Upper lobe of left lung (tissue), 4 donors: ENCODE measurements around the gene OSTF1.

Source experiments
- EP300 ChIP-seq, 4 donors: sonication (generic); formaldehyde crosslinking; IDR thresholded peaks; one replicate each; pipeline ENCODE4 v1.5.1; 2017; ENCODE audit warnings: antibody characterized with exemption in 4 of 4, control low read depth in 2 of 4
- TF ChIP-seq, protein P1 (sequence below), 6 experiments: fragments of 450-650 bp in 4 of 6; fragments of 200-600 bp in 2 of 6; sonication (generic) in 2 of 6; IDR thresholded peaks; one replicate each; pipeline ENCODE4 v1.5.1; 2016 to 2019; ENCODE audit warnings: antibody characterized with exemption in 6 of 6

DNA sequence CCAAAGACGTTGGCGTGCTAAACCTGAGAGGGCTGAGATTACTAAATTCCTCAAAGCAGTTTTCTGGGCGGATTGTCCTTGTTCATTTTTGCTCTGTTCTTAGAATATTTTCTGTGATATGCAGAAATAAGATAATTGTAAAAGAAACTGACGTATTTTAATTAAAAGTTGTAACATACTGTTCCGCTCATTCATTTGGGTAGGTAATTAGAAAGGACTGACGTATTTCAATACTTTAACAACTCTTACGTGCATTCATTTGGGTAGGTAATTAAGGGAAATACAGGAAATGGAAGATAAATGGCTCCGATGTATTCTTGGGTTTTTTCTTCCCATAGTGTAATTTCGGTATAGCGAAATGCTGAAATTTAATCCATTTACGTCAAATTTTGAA lies 1.1 kb downstream of the OSTF1 start:
- TF ChIP-seq, protein P1, sequence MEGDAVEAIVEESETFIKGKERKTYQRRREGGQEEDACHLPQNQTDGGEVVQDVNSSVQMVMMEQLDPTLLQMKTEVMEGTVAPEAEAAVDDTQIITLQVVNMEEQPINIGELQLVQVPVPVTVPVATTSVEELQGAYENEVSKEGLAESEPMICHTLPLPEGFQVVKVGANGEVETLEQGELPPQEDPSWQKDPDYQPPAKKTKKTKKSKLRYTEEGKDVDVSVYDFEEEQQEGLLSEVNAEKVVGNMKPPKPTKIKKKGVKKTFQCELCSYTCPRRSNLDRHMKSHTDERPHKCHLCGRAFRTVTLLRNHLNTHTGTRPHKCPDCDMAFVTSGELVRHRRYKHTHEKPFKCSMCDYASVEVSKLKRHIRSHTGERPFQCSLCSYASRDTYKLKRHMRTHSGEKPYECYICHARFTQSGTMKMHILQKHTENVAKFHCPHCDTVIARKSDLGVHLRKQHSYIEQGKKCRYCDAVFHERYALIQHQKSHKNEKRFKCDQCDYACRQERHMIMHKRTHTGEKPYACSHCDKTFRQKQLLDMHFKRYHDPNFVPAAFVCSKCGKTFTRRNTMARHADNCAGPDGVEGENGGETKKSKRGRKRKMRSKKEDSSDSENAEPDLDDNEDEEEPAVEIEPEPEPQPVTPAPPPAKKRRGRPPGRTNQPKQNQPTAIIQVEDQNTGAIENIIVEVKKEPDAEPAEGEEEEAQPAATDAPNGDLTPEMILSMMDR (IDR thresholded peaks at IDR 0.05) = no peak
- TF ChIP-seq EP300 (IDR thresholded peaks at IDR 0.05) = no peak
